Stimulated activated CD4-positive, alpha-beta T cell treated with anti-CD3 and anti-CD28 coated beads, Interleukin-2, amount 100 ng/mL, for 4 hours (primary cell): ENCODE results near the gene RHOH.
"Not testable (repeated sequence)": the region's sequence is repeated elsewhere in the genome, so short reads cannot be mapped to it uniquely, and the experiment has no call there.

Experiments
- DNase-seq: peaks from one replicate; pipeline ENCODE4 v3.0.0-alpha.2; 2020; ENCODE audit warnings: low read depth

Gene RHOH

GRCh38 chr4:40262077-40262528, 65.3 kb downstream of the RHOH start:
- DNase-seq: no peak

GRCh38 chr4:40262861-40263260, 66.0 kb downstream of the RHOH start:
- DNase-seq: no peak

GRCh38 chr4:40264497-40264896, 67.7 kb downstream of the RHOH start:
- DNase-seq: no peak

GRCh38 chr4:40264995-40265909, 68.4 kb downstream of the RHOH start:
- DNase-seq: no peak

- no peak for DNase-seq
Measured at GRCh38 chr4:40265910-40266274, 69.1 kb downstream of the RHOH start.

GRCh38 chr4:40269133-40269532, 72.3 kb downstream of the RHOH start:
- no peak for DNase-seq

- no peak for DNase-seq
Measured at GRCh38 chr4:40270609-40271008, 73.8 kb downstream of the RHOH start.

GRCh38 chr4:40275065-40275730, 78.4 kb downstream of the RHOH start:
- no peak for DNase-seq

GRCh38 chr4:40276546-40276945, 79.7 kb downstream of the RHOH start:
- DNase-seq: no peak

GRCh38 chr4:40280586-40280985, 83.8 kb downstream of the RHOH start:
- DNase-seq: peak; percentile 58

GRCh38 chr4:40281099-40281498, 84.3 kb downstream of the RHOH start:
- DNase-seq: no peak

- no peak for DNase-seq
Measured at GRCh38 chr4:40281913-40282312, 85.1 kb downstream of the RHOH start.

GRCh38 chr4:40282857-40283256, 86.0 kb downstream of the RHOH start:
- DNase-seq: not testable (repeated sequence)

GRCh38 chr4:40283413-40283812, 86.6 kb downstream of the RHOH start:
- DNase-seq: peak; percentile 53

- peak; percentile 90 for DNase-seq
Measured at GRCh38 chr4:40283968-40284367, 87.1 kb downstream of the RHOH start.

- no peak for DNase-seq
Measured at GRCh38 chr4:40285692-40286091, 88.9 kb downstream of the RHOH start.

- no peak for DNase-seq
Measured at GRCh38 chr4:40288566-40288965, 91.7 kb downstream of the RHOH start.

- no peak for DNase-seq
Measured at GRCh38 chr4:40289366-40290188, 92.7 kb downstream of the RHOH start.

- DNase-seq: not testable (repeated sequence)
Measured at GRCh38 chr4:40290611-40291186, 93.9 kb downstream of the RHOH start.

- no peak for DNase-seq
Measured at GRCh38 chr4:40292313-40292759, 95.5 kb downstream of the RHOH start.

- DNase-seq: no peak
Measured at GRCh38 chr4:40294339-40294738, 97.5 kb downstream of the RHOH start.

- not testable (repeated sequence) for DNase-seq
Measured at GRCh38 chr4:40295030-40295429, 98.2 kb downstream of the RHOH start.
